Endothelial cell of umbilical vein (primary cell): ENCODE data around the gene KRTAP4-8. TPM values are rescaled to one million over a fixed set of nuclear protein-coding genes. Genes with fewer than 3 reads are reported as not detected.
"Not testable (repeated sequence)": the region's sequence is repeated elsewhere in the genome, so short reads cannot be mapped to it uniquely, and the experiment has no call there.

Experiments
- BruUV-seq: library from RNA; stranded (reverse); fragments of 400-500 nt; replicated peaks from 2 replicates; lab custom pipeline; 2021; lab: Mats Ljungman, UMichigan
- CTCF ChIA-PET: fragments of 300-600, 350-600 bp; sonication (Branson Sonifier 250); formaldehyde crosslinking; loops from one replicate; lab custom pipeline; 2021; ENCODE audit warnings: antibody characterized with exemption, inconsistent platforms; lab: Charles Lee
- POLR2A ChIA-PET: fragments of 300-600, 350-600 bp; sonication (Branson Sonifier 250); formaldehyde crosslinking; loops from one replicate; lab custom pipeline; 2021; ENCODE audit warnings: antibody characterized with exemption, inconsistent platforms; lab: Charles Lee
- DNase-seq: peaks from one replicate; pipeline ENCODE4 v3.0.0-alpha.2; 2011; ENCODE audit warnings: low read depth, low spot score
- FAIRE-seq: peaks from 2 replicates; lab custom pipeline; 2011; peaks lifted over from hg19 to GRCh38; lab: Jason Lieb, UNC
- H2AFZ ChIP-seq: 2 replicates; pipeline ENCODE4 v1.6.0; 2012; ENCODE audit warnings: low read depth, low read length, control low read depth, inconsistent platforms
- H3K27ac ChIP-seq: 2 replicates; pipeline ENCODE4 v1.5.1; 2011; ENCODE audit warnings: low read depth, mild to moderate bottlenecking, control low read depth, low read length, moderate library complexity; ENCODE audit not compliant: insufficient read depth
- H3K27me3 ChIP-seq, 2 experiments: 2 replicates each; pipeline versions ENCODE4 v1.6.0 to v1.6.1; 2011; ENCODE audit warnings: low read length in 2 of 2, mixed read lengths in 1 of 2; ENCODE audit not compliant: control insufficient read depth in 2 of 2, insufficient read depth in 2 of 2
- H3K36me3 ChIP-seq, 2 experiments: 2 replicates in 1 of 2; 3 replicates in 1 of 2; pipeline ENCODE4 v1.5.1; 2011; ENCODE audit warnings: low read length in 2 of 2, mild to moderate bottlenecking in 1 of 2, moderate library complexity in 1 of 2; ENCODE audit not compliant: control insufficient read depth in 2 of 2, insufficient read depth in 2 of 2; ENCODE audit errors: extremely low read depth in 1 of 2
- H3K4me1 ChIP-seq: 3 replicates; pipeline ENCODE4 v1.5.1; 2011; ENCODE audit warnings: mild to moderate bottlenecking, low read length; ENCODE audit not compliant: control insufficient read depth, insufficient read depth; ENCODE audit errors: extremely low read depth
- H3K4me2 ChIP-seq: 2 replicates; pipeline ENCODE4 v1.6.1; 2011; ENCODE audit warnings: low read length, control low read depth, mixed read lengths; ENCODE audit not compliant: insufficient read depth
- H3K4me3 ChIP-seq, 3 experiments: fragments of 200-600 bp in 1 of 3; sonication (generic), shearing (Covaris generic) in 1 of 3; replicated peaks in 1 of 3; 2 replicates each; pipeline ENCODE4 v1.5.1; 2011 to 2016; ENCODE audit warnings: control low read depth in 3 of 3, low read length in 3 of 3, mild to moderate bottlenecking in 2 of 3, inconsistent platforms in 1 of 3, low read depth in 1 of 3, moderate library complexity in 1 of 3; ENCODE audit not compliant: insufficient read depth in 1 of 3
- H3K79me2 ChIP-seq: 2 replicates; pipeline ENCODE4 v1.6.0; 2012; ENCODE audit warnings: low read length, inconsistent platforms; ENCODE audit not compliant: control insufficient read depth, insufficient read depth
- H3K9ac ChIP-seq: replicated peaks from 2 replicates; pipeline ENCODE3; 2011; ENCODE audit warnings: low read length, control low read depth; ENCODE audit not compliant: insufficient read depth; ENCODE audit errors: extremely low read depth
- H3K9me1 ChIP-seq: replicated peaks from 3 replicates; pipeline ENCODE4 v1.6.0; 2011; ENCODE audit warnings: mild to moderate bottlenecking, low read length; ENCODE audit not compliant: control insufficient read depth, insufficient read depth; ENCODE audit errors: extremely low read depth
- H3K9me3 ChIP-seq: replicated peaks from 2 replicates; pipeline ENCODE4 v1.5.1; 2012; ENCODE audit warnings: low read length, inconsistent platforms; ENCODE audit not compliant: control insufficient read depth, insufficient read depth
- H4K20me1 ChIP-seq: replicated peaks from 2 replicates; pipeline ENCODE3; 2011; ENCODE audit warnings: mild to moderate bottlenecking, low read length; ENCODE audit not compliant: control insufficient read depth, insufficient read depth; ENCODE audit errors: extremely low read depth
- dilution Hi-C: fragments of 300-500 bp; cut with MboI; formaldehyde crosslinking; loops from one replicate; pipeline ENCODE4 v1.15.0; 2019; ENCODE audit warnings: low sequenced_read_pairs; ENCODE audit not compliant: extremely low pct_ligation_motif_present
- intact Hi-C: fragments of 100-400 bp; cut with micrococcal nuclease; formaldehyde crosslinking; loops from one replicate; pipeline ENCODE4 v1.10.0; 2022
- polyA plus RNA-seq, 4 experiments: library from polyadenylated mRNA; depleted of rRNA in 3 of 4; stranded (reverse) in 3 of 4; unstranded in 1 of 4; fragments of >200 nt; gene quantifications; 2 replicates each; pipeline versions ENCODE4 v1.2.1 to v1.2.3, GENCODE V29; 2011 to 2012; ENCODE audit warnings: missing spikeins in 1 of 4
- total RNA-seq: library from RNA; stranded (reverse); gene quantifications from 2 replicates; pipeline ENCODE4 v1.2.3, GENCODE V29; 2021

Gene KRTAP4-8
- total and polyA plus RNA-seq, 2 donors (not counting 3 experiments of a cell fraction or from before 2014, with no cell fraction given), result not detected

GRCh38 chr17:41123991-41124371 lies 26.0 kb upstream of the KRTAP4-8 start, which contains the start of gene KRTAP4-12:
KRTAP4-12 (minus strand) TSS chr17:41124182; CDS start chr17:41124122, 60 bp downstream.
- H3K9me3 ChIP-seq, H3K4me1 ChIP-seq, H3K79me2 ChIP-seq, DNase-seq, H3K9ac ChIP-seq, H3K27me3 ChIP-seq, FAIRE-seq, BruUV-seq, H3K36me3 ChIP-seq, H3K27ac ChIP-seq, H3K4me3 ChIP-seq, H4K20me1 ChIP-seq, H3K4me2 ChIP-seq, POLR2A ChIA-PET, intact Hi-C loops, dilution Hi-C loops, H3K9me1 ChIP-seq, H2AFZ ChIP-seq: not testable (repeated sequence)
- CTCF ChIA-PET, result interaction anchor here (1.3 kb wide), 1 partner anchor 539 kb away, joined by 3 read pairs; no protein-coding TSS in a partner anchor

DNA sequence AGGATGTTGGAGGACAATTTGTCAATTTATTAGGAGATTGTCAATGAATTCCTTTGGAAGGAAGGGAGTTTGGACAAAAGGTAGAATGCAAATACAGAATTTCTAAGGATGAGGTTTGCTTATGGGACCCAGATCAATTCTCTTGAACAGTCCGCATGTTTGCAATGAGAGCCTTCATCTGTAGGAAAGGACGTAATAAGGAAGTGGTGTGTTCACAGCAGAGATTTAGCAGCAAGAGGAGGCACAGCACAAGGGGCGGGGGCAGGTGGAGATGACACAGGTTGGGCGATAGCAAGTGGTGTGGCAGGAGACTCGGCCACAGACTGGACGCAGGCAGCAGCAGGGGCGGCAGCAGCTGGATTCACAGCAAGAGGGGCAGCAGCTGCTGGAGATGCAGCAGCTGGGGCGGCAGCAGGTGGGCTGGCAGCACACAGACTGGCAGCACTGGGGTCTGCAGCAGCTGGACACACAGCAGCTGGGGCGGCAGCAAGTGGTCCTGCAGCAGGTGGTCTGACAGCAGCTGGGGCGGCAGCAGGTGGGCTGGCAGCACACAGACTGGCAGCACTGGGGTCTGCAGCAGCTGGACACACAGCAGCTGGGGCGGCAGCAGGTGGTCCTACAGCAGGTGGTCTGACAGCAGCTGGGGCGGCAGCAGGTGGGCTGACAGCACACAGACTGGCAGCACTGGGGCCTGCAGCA lies 25.5 kb upstream of the KRTAP4-8 start:
- BruUV-seq, FAIRE-seq, dilution Hi-C loops: not testable (repeated sequence)

More for the DNA sequence above, 25.5 kb upstream of the KRTAP4-8 start:
- intact Hi-C loops, H3K79me2 ChIP-seq, H3K4me3 ChIP-seq, H3K4me1 ChIP-seq, H3K36me3 ChIP-seq, DNase-seq, H4K20me1 ChIP-seq, CTCF ChIA-PET, H3K9me1 ChIP-seq, H3K27me3 ChIP-seq, POLR2A ChIA-PET, H2AFZ ChIP-seq, H3K27ac ChIP-seq, H3K4me2 ChIP-seq, H3K9ac ChIP-seq, H3K9me3 ChIP-seq: not testable (repeated sequence)
